WTC11 (cell line): Measurements from ENCODE around the gene PFDN2. TPM values are rescaled to one million over a fixed set of nuclear protein-coding genes. Genes with fewer than 3 reads are reported as not detected.

Experiments used
- ATAC-seq: fragments of 200-7000 bp; cut with Tn5 transposase; 2 replicates; pipeline ENCODE4 v1.10.0; 2021; ENCODE audit warnings: mild to moderate bottlenecking, moderate library complexity
- CTCF ChIA-PET: fragments of 300-600 bp; sonication (Branson Sonifier 250); formaldehyde crosslinking; loops from one replicate; lab custom pipeline; 2021; ENCODE audit warnings: antibody characterized with exemption; lab: Charles Lee
- POLR2A ChIA-PET: fragments of 350-600 bp; sonication (Branson Sonifier 250); formaldehyde crosslinking; loops from one replicate; lab custom pipeline; 2021; ENCODE audit warnings: antibody characterized with exemption; lab: Charles Lee
- DNase-seq: peaks from one replicate; pipeline ENCODE4 v3.0.0; 2021; ENCODE audit warnings: low spot score
- H3K27ac Mint-ChIP-seq: 2 replicates; pipeline ENCODE4 v1.8.0; 2021; ENCODE audit warnings: mixed read lengths
- H3K27me3 Mint-ChIP-seq: 2 replicates; pipeline ENCODE4 v1.8.0; 2021; ENCODE audit warnings: low read depth, mild to moderate bottlenecking, moderate library complexity, mixed read lengths
- H3K36me3 Mint-ChIP-seq: 2 replicates; pipeline ENCODE4 v1.8.0; 2021; ENCODE audit warnings: mixed read lengths
- H3K4me1 Mint-ChIP-seq: 2 replicates; pipeline ENCODE4 v1.8.0; 2022; ENCODE audit warnings: mixed read lengths
- H3K4me3 Mint-ChIP-seq: 2 replicates; pipeline ENCODE4 v1.8.0; 2021; ENCODE audit warnings: mild to moderate bottlenecking, moderate library complexity, mixed read lengths
- H3K9me3 Mint-ChIP-seq: 2 replicates; pipeline ENCODE4 v1.8.0; 2021; ENCODE audit warnings: mixed read lengths
- ARID4B ChIP-seq: sonication (generic); formaldehyde crosslinking; IDR thresholded peaks from 2 replicates; pipeline ENCODE4 v1.8.0; 2023; ENCODE audit warnings: missing genetic modification reagents, mild to moderate bottlenecking, borderline replicate concordance
- CBFB ChIP-seq: sonication (generic); formaldehyde crosslinking; IDR thresholded peaks from 2 replicates; pipeline ENCODE4 v1.8.1; 2022; ENCODE audit warnings: mild to moderate bottlenecking, low read depth, missing genetic modification reagents
- CTCF ChIP-seq: fragments of 200-600 bp; IDR thresholded peaks from 2 replicates; pipeline ENCODE4 v1.8.0; 2022; ENCODE audit warnings: antibody characterized with exemption
- ELF4 ChIP-seq: sonication (generic); formaldehyde crosslinking; IDR thresholded peaks from 2 replicates; pipeline ENCODE4 v1.8.1; 2022; ENCODE audit warnings: low read depth, mild to moderate bottlenecking, moderate library complexity, missing genetic modification reagents
- ERG ChIP-seq: fragments of 250-450 bp; sonication (Bioruptor Pico); IDR thresholded peaks from 2 replicates; pipeline ENCODE4 v1.8.0; 2021; ENCODE audit warnings: mild to moderate bottlenecking
- FOXP1 ChIP-seq: sonication (generic); formaldehyde crosslinking; IDR thresholded peaks from 2 replicates; pipeline ENCODE4 v1.8.0; 2022; ENCODE audit warnings: missing genetic modification reagents, mild to moderate bottlenecking, moderate library complexity, borderline replicate concordance
- GTF2I ChIP-seq: fragments of 250-450 bp; sonication (Bioruptor Pico); conservative IDR thresholded peaks from 2 replicates; pipeline ENCODE4 v1.4.0; 2021; ENCODE audit warnings: mild to moderate bottlenecking
- KAT7 ChIP-seq: sonication (generic); formaldehyde crosslinking; IDR thresholded peaks from 2 replicates; pipeline ENCODE4 v1.8.1; 2023; ENCODE audit warnings: missing genetic modification reagents, mild to moderate bottlenecking, borderline replicate concordance
- NFYB ChIP-seq: sonication (generic); formaldehyde crosslinking; conservative IDR thresholded peaks from 2 replicates; pipeline ENCODE4 v1.8.0; 2022; ENCODE audit warnings: low read depth, missing genetic modification reagents
- NR1H2 ChIP-seq: sonication (generic); formaldehyde crosslinking; IDR thresholded peaks from 2 replicates; pipeline ENCODE4 v1.9.0; 2021; ENCODE audit warnings: mild to moderate bottlenecking, moderate library complexity, missing genetic modification reagents
- PRDM15 ChIP-seq: sonication (generic); formaldehyde crosslinking; IDR thresholded peaks from 2 replicates; pipeline ENCODE4 v1.8.0; 2022; ENCODE audit warnings: missing genetic modification reagents
- RORB ChIP-seq: fragments of 250-450 bp; sonication (Bioruptor Pico); IDR thresholded peaks from 2 replicates; pipeline ENCODE4 v1.9.0; 2021; ENCODE audit warnings: mild to moderate bottlenecking
- SMAD4 ChIP-seq: sonication (generic); formaldehyde crosslinking; IDR thresholded peaks from 2 replicates; pipeline ENCODE4 v1.8.0; 2022; ENCODE audit warnings: mild to moderate bottlenecking, missing genetic modification reagents
- TEAD1 ChIP-seq: sonication (generic); formaldehyde crosslinking; IDR thresholded peaks from 2 replicates; pipeline ENCODE4 v1.8.0; 2022; ENCODE audit warnings: mild to moderate bottlenecking, missing genetic modification reagents
- TEAD4 ChIP-seq: sonication (generic); formaldehyde crosslinking; IDR thresholded peaks from 2 replicates; pipeline ENCODE4 v1.8.0; 2022; ENCODE audit warnings: mild to moderate bottlenecking, missing genetic modification reagents
- ZNF425 ChIP-seq: fragments of 250-450 bp; sonication (Bioruptor Pico); conservative IDR thresholded peaks from 2 replicates; pipeline ENCODE4 v1.9.0; 2021; ENCODE audit warnings: mild to moderate bottlenecking
- total RNA-seq: library from RNA; stranded (reverse); gene quantifications from 3 replicates; pipeline ENCODE4 v1.2.3, GENCODE V29; 2021
- TF ChIP-seq, protein P1 (sequence below): sonication (generic); formaldehyde crosslinking; IDR thresholded peaks from 2 replicates; pipeline ENCODE4 v1.8.1; 2023; ENCODE audit warnings: mild to moderate bottlenecking, missing genetic modification reagents
- TF ChIP-seq, protein P2 (sequence below): sonication (generic); formaldehyde crosslinking; IDR thresholded peaks from 2 replicates; pipeline ENCODE4 v1.8.1; 2023; ENCODE audit warnings: mild to moderate bottlenecking, moderate library complexity, missing genetic modification reagents

Gene PFDN2
- total RNA-seq, 1 experiment from 2014 or later: 92.6 TPM

GRCh38 chr1:161138431-161138830, 20.6 kb upstream of the PFDN2 start (continued):
- TF ChIP-seq ARID4B (CRISPR knock-in tag) (no peak), KAT7 (CRISPR knock-in tag) (no peak), TEAD1 (CRISPR knock-in tag) (no peak), GTF2I (CRISPR knock-in tag) (no peak), SMAD4 (CRISPR knock-in tag) (no peak), NR1H2 (CRISPR knock-in tag) (no peak), ERG (CRISPR knock-in tag) (no peak), PRDM15 (CRISPR knock-in tag) (no peak)
- TF ChIP-seq, protein P1, sequence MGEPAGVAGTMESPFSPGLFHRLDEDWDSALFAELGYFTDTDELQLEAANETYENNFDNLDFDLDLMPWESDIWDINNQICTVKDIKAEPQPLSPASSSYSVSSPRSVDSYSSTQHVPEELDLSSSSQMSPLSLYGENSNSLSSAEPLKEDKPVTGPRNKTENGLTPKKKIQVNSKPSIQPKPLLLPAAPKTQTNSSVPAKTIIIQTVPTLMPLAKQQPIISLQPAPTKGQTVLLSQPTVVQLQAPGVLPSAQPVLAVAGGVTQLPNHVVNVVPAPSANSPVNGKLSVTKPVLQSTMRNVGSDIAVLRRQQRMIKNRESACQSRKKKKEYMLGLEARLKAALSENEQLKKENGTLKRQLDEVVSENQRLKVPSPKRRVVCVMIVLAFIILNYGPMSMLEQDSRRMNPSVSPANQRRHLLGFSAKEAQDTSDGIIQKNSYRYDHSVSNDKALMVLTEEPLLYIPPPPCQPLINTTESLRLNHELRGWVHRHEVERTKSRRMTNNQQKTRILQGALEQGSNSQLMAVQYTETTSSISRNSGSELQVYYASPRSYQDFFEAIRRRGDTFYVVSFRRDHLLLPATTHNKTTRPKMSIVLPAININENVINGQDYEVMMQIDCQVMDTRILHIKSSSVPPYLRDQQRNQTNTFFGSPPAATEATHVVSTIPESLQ (CRISPR knock-in tag): no peak
- TF ChIP-seq, all 79 proteins: peak for 0

GRCh38 chr1:161137881-161138280, 20.0 kb upstream of the PFDN2 start:
- H3K27ac Mint-ChIP-seq: peak overlapping the region; percentile 20; the same call in 1 of the 2 replicates
- no peak overlapping the region for H3K4me3 Mint-ChIP-seq
- H3K36me3 Mint-ChIP-seq: peaks cover 4% of the 10 kb centered on the region; the same call in 1 of the 2 replicates
- ATAC-seq (no peak), DNase-seq (no peak)
- CTCF ChIA-PET: interaction anchor here (0.6 to 2.7 kb wide), 3 partner anchors 66 to 407 kb away, joined by 3 to 17 read pairs (median 4); no protein-coding TSS in a partner anchor
- POLR2A ChIA-PET: no interaction called here
- no peaks in the 10 kb centered on the region for H3K27me3 Mint-ChIP-seq
- H3K4me1 Mint-ChIP-seq: peaks cover 8% of the 10 kb centered on the region
- no peaks in the 10 kb centered on the region for H3K9me3 Mint-ChIP-seq
- TF ChIP-seq CBFB (CRISPR knock-in tag): no peak
- no peak for TF ChIP-seq RORB (CRISPR knock-in tag)
- no peak for TF ChIP-seq FOXP1 (CRISPR knock-in tag)
- no peak for TF ChIP-seq ZNF425 (CRISPR knock-in tag)
- TF ChIP-seq TEAD4 (CRISPR knock-in tag): no peak
- no peak for TF ChIP-seq ELF4 (CRISPR knock-in tag)
- no peak for TF ChIP-seq GTF2I (CRISPR knock-in tag)
- no peak for TF ChIP-seq CTCF
- TF ChIP-seq, protein P2, sequence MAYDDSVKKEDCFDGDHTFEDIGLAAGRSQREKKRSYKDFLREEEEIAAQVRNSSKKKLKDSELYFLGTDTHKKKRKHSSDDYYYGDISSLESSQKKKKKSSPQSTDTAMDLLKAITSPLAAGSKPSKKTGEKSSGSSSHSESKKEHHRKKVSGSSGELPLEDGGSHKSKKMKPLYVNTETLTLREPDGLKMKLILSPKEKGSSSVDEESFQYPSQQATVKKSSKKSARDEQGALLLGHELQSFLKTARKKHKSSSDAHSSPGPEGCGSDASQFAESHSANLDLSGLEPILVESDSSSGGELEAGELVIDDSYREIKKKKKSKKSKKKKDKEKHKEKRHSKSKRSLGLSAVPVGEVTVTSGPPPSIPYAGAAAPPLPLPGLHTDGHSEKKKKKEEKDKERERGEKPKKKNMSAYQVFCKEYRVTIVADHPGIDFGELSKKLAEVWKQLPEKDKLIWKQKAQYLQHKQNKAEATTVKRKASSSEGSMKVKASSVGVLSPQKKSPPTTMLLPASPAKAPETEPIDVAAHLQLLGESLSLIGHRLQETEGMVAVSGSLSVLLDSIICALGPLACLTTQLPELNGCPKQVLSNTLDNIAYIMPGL (CRISPR knock-in tag): no peak
- no peak for TF ChIP-seq NFYB (CRISPR knock-in tag)
